HPDE6-E6E7 (cell line): ENCODE data around the gene GPRIN1.

Experiments
- DNase-seq: peaks from one replicate; pipeline ENCODE4 v3.0.0; 2011; ENCODE audit warnings: missing footprints; ENCODE audit errors: extremely low spot score

Gene GPRIN1

DNA sequence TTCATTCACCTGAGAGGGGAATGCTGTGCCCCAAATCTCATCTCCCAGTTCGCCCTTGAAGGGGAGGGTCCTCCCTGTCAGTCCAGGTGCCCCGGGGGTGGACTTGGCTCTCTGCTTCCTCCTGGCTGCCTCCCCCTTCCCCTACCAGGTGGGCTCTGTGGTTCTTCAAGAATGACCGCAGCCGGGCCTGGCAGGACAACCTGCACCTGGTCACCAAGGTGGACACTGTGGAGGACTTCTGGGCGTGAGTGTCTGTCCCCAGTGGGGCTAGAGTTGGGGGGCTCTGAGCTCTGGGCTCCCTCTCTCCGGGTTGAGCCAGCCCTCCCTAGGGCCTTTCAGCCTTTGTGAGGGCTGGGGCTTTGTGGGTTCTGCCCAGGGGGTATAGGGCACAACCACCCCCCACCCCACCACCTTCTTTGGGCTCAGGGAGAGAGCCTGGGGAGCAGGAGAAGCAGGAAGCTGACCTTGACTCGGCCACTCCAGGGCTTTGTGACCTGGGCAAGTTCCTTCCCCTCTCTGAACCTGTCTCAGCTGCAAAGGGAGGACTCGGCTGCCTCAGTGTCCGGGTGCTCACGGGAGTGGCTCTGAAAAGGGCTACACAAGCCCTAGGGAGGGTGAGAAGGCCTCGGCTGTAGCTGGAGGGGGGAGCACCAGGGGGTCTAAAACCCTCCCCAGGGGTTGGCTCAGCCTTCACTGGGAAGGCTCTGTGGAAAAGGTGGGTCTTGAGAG is 33.7 kb upstream of the GPRIN1 start:
- no peak for DNase-seq

- DNase-seq = no peak
Observed at GRCh38 chr5:176642675-176643490, 32.9 kb upstream of the GPRIN1 start.

DNA sequence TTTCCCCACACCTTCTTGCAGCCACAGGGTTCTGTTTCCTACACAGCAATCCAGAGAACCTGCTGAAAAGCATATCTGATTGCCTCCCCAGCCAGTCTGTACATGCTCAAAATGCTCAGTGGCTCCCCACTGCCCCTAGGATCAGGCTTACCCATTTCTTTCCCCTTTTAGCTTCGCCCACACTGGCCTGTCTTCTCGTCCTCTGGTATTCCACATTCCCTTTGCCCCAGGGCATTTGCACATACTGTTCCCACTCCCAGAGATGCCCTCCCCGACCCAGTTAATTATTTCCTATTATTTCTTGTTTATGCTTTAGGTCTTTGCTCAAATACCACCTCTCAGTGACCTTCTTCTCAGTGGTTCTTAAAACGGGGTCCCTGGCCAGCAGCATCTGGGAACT is 30.7 kb upstream of the GPRIN1 start:
- no peak for DNase-seq

DNA sequence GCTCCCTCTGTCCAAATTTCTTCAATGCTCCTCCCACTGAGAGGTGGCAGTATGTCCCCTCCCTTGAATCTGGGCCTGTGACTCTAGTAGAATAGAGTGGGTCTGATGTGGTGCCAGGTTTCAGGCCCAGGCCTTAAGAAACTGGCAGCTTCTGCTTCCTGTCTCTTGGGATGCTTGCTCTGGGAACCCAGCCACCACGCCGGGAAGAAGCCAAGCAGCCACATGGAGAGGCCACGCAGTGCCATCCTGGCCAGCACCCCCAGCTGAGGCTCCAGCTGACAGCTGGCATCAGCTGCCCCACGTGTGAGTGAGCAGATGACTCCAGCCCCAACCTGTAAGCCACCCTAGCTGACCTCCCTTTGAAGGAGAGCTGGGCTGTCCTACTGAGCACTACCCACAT is 30.0 kb upstream of the GPRIN1 start:
- DNase-seq = no peak

GRCh38 chr5:176639208-176639607 is 29.3 kb upstream of the GPRIN1 start:
- DNase-seq = no peak

DNA sequence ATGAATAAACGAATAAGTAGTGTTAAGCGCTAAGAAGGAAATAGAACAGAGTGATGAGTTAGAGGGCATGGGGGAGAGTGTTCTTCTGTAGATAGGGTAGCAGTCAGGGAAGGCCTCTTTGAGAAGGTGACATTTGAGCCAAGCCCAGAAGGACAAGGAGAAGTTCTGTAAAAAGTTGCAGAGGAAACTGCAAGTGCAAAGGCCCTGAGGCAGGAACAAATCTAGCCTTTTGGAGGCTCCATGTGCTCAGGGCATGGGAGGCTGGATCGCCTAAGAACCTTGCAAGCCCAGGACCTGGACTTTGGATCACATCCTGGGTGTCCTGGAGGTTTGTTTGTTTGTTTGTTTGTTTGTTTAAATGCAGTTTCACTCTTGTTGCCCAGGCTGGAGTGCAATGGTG is 28.5 kb upstream of the GPRIN1 start:
- DNase-seq = no peak

DNA sequence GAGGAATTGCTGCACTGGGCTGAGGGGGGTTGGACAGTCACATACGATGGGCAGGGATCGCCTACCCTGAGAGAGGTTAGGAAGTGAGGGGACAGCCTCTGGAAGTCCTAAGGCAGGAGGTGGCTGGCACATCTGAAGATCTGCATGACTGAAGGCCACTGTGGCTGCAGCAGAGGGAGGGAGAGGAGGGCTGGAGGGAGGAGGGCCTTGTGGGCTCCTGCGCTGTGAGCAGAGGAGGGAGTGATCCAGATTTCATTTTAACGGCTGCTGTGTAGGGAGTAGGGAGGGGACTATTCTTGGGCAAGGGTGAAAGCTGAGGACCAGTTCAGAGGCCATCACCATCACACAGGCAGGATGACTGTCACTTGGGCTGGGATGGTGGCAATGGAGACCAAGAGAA is 27.6 kb upstream of the GPRIN1 start:
- DNase-seq = no peak

- DNase-seq = no peak
Observed at GRCh38 chr5:176636426-176636825, 26.5 kb upstream of the GPRIN1 start.

- DNase-seq = no peak
Observed at GRCh38 chr5:176633598-176633997, 23.6 kb upstream of the GPRIN1 start.

GRCh38 chr5:176632745-176633144 is 22.8 kb upstream of the GPRIN1 start:
- no peak for DNase-seq

DNA sequence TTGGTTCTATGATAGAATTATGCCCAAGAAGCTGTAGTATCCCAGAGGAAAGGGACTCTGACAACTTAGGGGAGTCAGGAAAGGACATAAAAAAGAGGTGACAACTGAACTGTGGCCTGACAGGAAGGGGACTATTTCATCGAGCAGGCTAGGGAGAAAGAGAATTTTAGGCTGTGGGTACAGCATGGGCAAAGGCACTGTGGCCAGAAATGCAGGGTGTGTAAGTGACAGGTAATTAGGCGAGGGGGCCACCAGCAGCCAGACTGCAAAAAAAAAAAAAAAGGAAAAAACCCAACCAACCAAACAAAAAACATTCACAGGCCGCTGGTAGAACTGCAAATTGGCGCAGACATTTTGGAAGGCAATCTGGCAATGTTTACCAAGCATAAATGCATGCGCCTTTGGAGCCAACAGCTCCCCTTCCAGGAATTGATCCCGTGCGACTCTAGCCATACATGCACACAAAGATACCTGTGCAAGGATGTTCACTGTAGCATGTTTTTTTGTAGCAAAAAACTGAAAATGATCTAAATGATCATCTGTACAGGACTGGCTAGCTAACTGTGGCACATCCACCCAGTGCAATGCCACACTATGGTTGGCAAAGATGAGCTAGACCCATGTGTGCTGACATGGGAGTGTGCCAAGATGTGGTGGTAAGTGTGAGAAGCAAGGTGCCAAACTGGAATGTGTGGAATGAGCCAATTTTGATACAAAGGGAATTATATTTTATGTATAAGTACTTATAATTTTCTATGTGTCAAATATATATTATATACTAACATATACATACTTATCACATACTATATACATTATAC is 21.6 kb upstream of the GPRIN1 start:
- no peak for DNase-seq

GRCh38 chr5:176630681-176631222 is 20.8 kb upstream of the GPRIN1 start:
- no peak for DNase-seq

GRCh38 chr5:176629853-176630680 is 20.1 kb upstream of the GPRIN1 start, which contains the start of the genes EIF4E1B and SNCB:
EIF4E1B (plus strand) TSS chr5:176630675; CDS start chr5:176642788, 12,113 bp downstream.
SNCB (minus strand) TSS chr5:176630534; CDS start chr5:176629654, 880 bp downstream.
- DNase-seq = no peak

- DNase-seq = no peak
Observed at GRCh38 chr5:176629317-176629852, 19.4 kb upstream of the GPRIN1 start.

- DNase-seq = no peak
Observed at GRCh38 chr5:176628406-176629228, 18.7 kb upstream of the GPRIN1 start.

DNA sequence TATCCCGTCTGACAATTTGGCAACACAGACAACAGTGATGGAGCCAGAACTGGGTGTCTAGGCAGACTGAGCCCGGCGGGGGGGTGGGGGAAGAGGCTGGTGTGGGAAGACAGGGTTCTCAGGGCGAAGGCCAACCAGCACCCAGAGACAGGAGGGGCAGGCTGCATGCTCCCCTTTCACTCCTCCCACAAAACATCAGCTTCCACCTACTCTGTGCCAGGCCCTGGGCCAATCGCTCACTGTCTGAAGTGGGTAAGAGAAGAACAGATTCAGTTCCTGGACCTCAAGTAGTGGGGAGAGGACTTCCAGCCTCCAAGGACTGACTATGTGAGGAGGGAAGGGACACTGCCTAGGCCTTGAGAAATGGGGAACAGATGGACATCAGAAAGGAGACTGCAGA is 17.6 kb upstream of the GPRIN1 start:
- no peak for DNase-seq

DNA sequence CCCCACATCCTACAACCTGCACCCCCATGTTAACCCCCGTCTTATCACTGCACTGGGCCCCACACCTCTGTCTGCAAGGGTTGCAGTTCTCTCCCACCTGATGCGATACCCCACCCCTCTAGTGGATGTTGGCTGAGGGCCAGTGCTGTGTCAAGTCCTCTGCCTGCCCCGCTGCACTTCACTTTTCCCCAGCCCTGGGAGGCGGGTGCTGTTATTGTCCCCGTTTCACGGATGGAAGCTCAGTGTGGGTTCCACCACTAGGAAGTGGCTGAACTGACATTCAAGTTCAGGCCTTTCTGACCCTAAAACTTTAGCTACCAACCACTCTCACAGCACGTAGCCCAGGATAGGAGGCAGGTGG is 16.9 kb upstream of the GPRIN1 start:
- DNase-seq = no peak

DNA sequence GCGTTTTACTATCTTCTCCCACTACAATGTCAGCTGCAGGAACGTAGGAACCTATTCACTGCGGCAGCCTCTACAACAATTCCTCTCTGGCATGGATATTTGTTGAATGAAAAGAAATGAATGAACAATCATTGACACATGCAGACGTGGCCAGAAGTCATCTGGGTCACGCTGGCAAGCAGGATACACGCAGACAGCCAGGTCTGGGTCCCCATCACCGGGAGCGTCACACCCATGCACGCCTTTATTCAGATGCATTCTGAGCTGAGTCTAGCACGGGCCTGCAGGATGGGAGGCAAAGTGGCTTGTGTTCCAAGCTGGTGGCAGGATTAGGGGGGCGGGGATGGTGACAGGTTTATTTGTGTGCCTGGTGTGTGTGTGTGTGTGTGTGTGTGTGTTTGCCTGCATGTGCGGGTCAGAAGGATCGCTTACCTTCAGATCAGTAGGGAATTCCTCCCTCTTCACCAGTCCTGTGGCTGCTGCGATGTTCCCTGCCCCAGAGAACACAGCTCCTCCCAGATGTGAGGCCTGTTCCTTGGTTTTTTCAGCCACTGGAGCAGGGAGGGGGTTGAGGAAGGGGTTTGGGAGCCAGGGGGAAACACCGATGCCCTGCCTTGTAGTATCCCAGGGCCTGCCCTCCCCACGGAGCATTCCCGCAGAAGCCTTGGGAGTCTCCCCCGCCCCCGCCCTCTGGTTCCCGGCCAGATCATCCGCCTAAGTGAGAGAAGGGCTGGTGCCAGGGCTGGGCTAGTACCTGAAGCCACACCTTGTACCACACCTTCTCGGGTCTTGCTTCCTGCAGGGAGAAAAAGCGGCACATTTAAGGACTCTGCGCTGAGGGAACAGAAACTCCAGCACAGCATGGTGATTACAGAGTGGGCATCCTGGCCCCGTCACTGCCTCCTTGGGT is 16.3 kb upstream of the GPRIN1 start:
- DNase-seq = peak; percentile 70

DNA sequence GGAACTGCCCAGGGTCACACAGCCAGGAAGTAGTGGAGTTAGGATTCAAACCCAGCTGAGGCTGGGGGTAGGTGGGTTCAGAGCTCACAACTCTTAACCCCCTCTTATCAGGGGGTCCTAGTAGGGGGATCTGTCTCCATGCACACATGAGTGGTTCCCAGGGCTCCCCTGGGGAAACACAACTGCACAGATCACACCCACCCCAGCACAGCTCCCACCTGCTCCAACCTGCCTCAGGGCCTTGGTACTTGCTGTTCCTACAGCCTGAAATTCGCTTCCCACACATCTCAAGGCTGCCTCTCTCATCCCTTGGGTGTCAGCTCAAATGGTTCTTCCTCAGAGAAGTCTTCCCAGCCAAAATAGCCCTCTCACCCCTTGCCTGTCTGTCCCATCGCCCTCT is 15.6 kb upstream of the GPRIN1 start:
- DNase-seq = no peak
